ENCODE measurements around the gene MCC.

DNA sequence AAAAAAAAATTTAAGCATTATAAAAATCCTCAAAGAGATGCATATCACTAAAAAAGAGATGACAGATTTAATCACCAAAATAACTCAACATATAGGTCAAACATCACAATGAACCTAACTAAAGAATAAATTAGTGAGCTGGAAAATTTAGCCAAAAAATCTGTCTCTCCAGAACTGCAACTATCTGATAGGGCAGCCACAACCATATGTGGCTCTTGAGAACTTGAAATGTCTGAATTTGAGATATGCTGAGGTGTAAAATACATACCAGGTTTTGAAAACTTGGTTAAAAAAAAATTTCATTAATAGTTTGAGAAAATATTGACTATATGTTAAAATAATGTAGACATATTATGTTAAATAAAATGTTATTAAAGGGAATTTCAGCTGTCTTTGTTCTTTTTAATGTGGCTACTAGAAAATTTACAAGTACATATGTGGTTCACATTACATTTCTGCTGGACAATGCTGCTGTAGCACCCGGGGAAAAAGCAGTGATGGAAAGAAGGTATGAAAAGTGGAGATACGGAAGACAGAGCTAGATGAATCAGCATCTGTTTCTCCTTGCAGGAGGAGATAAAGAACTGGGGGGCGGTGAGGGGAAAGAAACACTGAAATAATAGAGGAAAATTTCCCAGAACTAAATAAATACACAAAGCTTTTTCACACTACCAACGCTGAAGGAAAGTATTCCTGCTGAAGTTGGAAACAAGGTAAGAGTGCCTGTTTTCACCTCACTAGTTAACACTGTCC, 445.6 kb downstream of the MCC start:
- TF ChIP-seq, protein P1, sequence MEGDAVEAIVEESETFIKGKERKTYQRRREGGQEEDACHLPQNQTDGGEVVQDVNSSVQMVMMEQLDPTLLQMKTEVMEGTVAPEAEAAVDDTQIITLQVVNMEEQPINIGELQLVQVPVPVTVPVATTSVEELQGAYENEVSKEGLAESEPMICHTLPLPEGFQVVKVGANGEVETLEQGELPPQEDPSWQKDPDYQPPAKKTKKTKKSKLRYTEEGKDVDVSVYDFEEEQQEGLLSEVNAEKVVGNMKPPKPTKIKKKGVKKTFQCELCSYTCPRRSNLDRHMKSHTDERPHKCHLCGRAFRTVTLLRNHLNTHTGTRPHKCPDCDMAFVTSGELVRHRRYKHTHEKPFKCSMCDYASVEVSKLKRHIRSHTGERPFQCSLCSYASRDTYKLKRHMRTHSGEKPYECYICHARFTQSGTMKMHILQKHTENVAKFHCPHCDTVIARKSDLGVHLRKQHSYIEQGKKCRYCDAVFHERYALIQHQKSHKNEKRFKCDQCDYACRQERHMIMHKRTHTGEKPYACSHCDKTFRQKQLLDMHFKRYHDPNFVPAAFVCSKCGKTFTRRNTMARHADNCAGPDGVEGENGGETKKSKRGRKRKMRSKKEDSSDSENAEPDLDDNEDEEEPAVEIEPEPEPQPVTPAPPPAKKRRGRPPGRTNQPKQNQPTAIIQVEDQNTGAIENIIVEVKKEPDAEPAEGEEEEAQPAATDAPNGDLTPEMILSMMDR (IDR thresholded peaks at IDR 0.05; ENCODE audit: poor library complexity), result no peak
- TF ChIP-seq EZH2 (IDR thresholded peaks at IDR 0.05; ENCODE audit: borderline replicate concordance), result no peak
- TF ChIP-seq EZH2phosphoT487 (IDR thresholded peaks at IDR 0.05; ENCODE audit: low read depth, severe bottlenecking, unreplicated experiment), result no peak

Data from hepatocyte (in vitro differentiated cells).